GM21528 (cell line): ENCODE results near the gene HOXC11.
A peak's percentile ranks its signal among the peaks of the same experiment; 100 is the strongest.

Experiments
- ATAC-seq: cut with Tn5 transposase; IDR thresholded peaks from one replicate; pipeline ENCODE4 v1.9.1; 2021; ENCODE audit warnings: mild to moderate bottlenecking, moderate library complexity; ENCODE audit not compliant: unreplicated experiment, low FRiP score

Gene HOXC11

DNA sequence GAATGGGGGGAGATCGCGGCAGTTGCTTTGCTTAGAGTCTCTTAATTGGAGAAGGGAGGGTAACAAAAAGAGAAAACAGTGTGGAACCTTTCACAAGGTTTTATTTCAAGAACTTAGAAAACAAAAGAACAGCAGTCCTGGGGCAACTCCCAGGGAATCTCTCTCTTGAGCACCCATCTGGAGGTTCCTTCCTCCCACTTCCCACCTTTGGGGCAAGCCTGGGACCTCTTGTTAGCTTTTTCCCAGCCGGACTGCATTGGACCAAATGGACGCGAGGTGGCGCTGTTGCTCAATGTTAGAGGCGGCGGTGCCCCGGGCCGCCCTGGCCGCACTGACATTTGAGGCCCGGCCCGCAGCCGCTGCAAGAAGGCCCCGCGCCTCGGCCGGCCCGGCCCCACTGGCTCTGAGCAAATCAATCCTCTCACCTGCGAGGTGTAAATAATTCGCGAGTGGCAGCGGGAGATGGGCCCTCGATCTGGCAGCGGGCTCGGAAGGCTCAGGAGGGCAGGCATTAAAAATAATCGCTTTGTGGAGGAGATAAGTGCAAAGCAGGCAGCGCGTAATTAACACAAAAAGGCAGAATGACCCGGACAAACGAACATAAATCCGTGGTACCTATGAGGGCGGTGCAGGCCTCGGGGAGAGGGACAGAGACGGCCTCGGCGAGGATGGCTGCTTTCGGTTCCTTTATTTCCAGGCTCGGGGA, 33.1 kb downstream of the HOXC11 start:
- ATAC-seq: peak; percentile 53

DNA sequence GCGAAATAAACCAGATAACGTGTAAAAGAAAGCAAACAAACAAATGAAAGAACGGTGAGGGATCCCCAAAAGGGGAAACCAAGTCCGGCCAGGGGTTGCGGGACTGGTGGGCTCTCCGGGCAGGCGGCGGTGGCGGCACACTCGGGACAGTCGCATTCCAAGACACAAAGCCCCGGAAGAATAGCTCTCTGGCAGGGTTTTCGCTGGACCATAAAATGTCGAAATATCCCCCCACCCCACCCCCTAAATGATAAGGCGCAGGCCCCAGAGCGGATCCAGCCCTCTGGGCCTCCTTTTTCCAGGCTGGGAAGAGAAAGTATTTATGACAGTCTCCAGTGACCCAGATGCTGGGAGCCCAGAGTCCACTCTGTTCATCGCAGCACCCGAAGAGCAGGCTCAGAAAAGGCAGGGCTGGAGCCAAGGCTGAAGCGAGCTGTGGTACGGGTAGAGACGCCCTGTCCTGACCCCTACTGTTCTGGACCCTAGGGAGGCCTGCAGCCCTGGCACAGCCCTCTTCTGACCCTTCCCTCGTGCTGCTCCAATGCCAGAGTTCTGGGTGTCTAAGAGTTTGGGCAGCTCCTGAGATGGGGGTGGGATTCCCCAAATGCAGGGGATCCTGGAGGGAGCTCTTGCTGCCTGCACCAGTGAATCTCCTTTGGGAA, 33.8 kb downstream of the HOXC11 start:
- no peak for ATAC-seq

DNA sequence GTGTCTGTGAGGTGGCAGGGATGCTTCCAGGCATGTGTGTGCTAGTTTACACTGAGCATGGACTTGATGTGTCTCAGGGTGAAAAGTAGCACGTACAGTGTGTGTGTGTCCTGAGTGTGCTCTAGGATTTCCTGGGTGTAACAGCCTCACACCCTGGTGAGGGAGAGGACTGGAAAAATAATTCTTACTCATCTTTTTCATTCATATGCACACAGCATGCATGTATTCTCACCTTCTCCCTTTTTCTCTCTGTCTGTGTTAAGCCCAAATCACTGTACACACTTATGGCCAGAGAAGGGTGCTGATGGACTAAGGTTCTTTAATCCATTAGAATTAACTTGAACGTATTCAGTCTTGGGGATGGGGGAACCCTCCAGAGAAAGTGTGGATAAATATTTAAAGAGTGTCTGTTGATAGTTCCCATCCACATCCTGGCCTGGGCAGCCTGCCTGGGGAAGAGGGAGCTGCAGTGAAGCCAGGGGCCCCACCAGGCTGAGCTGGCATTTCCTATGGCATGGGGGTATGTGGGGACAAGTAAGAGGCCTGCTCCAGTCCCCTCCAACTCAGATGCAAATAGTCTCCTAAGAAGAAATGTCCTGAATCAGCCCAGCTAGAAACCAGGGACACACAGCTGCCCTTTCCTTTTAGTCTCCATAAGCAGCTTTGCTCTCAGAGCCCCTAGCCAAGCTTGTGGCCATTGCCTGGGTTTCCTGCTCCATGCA, 34.8 kb downstream of the HOXC11 start:
- no peak for ATAC-seq

DNA sequence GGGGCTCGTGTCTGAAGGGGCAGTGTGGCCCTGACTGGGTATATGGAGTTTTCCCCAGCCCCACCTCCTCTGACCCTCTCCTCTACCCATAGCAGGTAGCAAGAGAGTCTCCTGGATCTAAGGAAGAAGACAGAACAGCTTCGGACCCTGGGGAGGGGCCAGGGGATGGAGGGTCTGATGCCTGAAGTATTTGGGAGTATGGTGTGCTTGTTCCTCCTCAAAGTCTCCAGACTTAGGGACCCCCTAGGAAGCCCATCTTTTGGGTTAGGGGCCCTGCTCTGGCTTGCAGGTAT, 35.3 kb downstream of the HOXC11 start:
- ATAC-seq: no peak

DNA sequence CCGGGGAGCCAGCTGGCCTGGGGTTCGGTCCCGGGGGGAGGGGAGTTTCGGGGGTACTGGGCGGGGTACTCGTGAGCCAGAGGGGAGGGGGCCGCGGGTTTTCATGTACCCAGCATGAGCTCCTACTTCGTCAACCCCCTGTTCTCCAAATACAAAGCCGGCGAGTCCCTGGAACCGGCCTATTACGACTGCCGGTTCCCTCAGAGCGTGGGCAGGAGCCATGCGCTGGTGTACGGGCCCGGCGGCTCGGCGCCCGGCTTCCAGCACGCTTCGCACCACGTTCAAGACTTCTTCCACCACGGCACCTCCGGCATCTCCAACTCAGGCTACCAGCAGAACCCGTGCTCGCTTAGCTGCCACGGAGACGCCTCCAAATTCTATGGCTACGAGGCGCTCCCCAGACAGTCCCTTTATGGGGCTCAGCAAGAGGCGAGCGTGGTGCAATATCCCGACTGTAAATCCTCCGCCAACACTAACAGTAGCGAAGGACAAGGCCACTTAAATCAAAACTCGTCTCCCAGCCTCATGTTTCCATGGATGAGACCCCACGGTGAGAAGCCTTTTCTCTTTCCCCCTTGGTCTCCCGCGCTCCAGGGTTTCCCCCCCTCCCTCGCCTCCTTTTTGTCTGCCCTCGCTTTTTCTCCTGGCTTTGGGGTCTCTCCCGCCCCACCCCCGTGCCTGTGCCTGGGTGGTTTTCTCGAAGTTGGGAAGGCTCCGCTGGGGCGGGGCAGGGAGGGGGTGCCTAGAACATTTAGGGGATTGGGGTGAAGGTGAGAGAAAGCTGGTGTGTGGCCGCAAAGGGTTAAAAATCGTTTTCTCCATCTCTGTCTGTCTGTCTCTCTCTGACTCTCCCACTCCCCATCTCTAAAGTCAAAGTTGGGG, 36.5 kb downstream of the HOXC11 start:
- no peak for ATAC-seq

DNA sequence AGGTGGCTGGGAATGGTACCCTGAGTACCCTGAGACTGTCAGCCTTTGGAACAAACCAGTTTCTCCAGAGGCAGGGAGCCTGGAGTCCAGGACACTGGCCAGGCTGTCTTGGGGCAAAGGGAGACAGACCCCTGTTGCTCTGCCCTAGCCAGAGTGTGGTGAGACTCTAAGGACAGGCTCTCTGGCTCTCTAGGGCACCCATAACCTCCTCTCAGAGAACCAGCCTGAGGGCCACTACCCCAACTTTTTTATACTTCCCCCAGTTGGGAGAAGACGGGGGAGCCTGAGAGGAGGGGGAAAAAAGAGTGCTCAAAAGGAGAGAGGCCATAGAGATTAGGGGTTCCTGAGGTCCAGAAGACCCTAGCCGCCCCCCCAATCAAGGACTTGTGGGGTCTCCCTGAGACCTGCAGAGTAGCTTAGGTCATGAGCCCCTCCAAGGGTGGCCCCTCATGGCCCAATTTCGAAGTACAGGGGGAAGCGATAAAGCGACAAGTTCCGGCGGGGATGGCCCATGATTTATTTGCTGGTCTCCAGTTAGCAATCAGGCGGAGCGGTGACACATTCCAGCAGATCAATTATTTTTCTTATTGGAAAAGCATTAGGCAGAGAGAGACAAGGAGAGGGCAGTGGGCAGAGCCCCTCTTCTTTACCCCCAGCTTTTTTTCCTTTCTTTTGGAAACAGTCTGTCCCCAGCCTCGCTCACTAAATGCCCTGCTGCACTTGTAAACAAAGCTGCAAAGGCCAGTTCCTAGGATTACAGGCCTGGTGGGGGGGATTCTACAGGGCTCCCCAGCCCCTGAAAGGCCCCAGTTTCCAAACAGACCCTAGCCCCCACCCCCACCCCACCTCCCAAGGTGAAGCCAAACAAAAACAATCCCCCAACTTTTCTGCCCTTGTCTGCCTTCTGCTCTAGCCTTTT, 37.4 kb downstream of the HOXC11 start:
- no peak for ATAC-seq

DNA sequence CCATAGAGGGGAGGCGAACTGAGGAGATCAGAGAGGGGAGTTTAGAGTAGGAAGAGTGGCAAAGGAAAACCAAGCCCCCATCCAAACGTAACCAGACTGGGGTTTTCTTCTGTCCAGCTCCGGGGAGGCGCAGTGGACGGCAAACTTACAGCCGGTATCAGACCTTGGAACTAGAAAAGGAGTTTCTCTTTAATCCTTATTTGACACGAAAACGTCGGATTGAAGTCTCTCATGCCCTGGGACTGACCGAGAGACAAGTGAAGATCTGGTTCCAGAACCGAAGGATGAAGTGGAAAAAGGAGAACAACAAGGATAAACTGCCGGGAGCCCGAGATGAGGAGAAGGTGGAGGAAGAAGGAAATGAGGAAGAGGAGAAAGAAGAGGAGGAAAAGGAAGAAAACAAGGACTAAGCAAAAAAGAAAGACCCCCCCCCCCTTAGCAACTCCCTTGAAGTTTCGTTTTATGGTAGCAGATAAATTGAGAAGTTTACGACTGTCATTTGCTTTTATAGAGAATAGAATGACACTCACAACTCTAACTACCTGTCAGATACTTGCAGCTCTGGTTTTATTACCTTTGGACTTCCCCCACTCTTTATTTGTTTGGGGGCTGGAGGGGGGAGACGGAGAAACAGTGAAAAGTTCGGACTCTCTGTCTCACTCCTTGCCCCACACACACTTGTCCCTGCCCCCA, 38.2 kb downstream of the HOXC11 start:
- ATAC-seq: no peak

DNA sequence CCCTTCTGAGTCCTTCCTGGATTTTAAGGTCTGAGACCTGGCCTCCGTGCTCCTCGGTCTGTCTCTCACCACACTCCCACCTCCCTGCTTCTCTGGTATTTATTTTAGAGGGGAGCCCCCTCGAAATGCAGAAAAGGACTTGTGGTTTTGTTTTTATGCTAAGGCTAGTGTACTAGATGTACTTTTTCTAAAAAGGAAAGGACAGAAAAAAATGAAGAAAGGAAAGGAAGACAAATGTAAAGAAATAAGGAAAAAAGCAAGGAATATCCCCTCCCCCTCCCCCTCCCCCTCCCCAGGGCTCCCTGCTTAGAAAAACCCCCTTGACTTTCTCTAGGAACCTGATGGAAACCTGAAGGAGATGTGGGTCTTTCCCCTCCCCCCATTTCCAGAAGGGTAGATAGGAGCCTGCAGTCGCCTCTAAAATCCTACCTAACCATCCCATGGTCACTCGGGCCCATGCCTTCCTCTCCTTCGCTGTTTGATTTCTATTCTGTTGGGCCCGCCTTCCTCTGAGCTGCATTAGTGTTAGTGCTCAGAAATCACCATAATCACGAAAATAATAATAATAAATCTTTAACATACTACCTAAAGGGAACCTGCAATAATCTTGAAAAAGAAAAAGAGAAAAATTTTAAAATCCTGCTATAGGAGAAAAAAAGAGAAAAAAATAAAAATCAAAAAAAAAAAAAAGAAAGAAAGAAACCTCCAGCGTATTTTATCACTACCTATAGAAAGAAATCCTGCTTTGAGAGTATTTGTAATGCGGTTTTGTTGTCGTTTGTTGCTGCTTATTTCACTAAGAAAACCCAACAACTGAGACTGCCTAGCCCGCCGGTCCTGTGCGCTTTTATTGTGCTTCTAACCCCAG, 39.0 kb downstream of the HOXC11 start:
- ATAC-seq: no peak

DNA sequence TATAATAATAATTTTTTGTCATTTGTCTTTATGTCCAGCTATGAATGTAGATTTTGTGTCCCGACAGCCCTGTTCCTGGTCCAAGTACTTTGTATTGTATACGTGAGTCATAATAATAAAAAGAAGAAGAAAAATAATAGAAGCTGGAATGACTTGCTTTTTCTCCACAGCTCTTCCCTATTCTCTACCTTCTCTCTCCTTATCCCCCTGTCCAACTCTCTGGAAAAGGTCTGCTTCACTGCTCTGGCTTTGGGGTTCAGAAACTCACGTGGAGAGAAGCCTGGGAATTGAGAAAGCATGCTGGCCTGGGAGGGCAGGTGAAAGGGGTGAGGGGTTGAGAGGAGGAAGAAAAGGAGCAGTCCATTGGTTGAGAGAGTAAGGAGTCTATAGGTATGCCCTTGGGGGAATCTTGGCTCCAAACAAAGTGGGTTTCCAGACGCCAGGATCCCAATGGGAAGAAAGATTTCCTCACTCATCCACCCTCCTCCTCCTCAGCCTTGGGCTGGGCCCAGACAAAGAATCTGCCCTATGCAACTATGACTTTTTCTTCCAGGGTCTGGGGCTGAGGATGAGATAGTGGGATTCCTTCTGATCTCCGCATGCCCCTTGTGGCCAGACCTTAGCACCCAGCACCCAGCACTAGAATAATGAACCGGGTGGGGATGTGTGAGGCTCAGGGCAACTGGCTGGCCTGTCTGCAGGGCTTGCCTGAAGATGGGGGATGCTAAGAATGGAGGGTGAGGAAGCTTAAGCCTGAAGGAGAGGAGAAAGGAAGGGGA, 39.9 kb downstream of the HOXC11 start:
- no peak for ATAC-seq

DNA sequence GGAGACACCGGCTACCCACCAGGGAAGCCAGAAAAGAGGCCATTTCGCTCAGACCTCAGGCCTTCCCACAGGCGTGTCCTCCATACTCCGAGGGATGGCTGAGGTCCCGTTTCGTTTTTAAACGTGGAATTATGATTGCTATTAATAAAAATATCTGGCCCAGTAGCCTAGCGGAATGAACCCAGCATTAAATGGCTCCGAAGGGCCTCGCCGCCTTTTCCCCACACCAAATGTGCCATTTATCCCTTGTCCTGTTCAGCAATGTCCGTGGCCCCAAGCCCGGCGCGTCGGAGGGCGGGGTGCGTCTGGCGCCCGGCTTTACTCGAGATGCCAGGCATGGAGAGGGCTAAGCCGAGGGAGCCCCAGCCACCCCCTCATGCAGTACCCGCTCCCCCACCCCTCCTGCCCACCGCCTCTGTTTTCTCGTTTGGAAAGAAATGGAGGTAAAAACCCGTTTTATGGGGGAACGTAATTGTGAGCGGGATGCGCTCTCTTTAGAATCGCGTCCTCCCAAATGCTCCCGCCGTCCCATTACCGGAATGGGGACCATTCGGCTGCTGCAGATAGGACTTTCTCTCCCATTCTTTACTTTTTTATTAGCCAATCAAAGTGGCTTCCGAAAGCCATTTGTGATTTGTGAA, 41.6 kb downstream of the HOXC11 start:
- ATAC-seq: no peak

DNA sequence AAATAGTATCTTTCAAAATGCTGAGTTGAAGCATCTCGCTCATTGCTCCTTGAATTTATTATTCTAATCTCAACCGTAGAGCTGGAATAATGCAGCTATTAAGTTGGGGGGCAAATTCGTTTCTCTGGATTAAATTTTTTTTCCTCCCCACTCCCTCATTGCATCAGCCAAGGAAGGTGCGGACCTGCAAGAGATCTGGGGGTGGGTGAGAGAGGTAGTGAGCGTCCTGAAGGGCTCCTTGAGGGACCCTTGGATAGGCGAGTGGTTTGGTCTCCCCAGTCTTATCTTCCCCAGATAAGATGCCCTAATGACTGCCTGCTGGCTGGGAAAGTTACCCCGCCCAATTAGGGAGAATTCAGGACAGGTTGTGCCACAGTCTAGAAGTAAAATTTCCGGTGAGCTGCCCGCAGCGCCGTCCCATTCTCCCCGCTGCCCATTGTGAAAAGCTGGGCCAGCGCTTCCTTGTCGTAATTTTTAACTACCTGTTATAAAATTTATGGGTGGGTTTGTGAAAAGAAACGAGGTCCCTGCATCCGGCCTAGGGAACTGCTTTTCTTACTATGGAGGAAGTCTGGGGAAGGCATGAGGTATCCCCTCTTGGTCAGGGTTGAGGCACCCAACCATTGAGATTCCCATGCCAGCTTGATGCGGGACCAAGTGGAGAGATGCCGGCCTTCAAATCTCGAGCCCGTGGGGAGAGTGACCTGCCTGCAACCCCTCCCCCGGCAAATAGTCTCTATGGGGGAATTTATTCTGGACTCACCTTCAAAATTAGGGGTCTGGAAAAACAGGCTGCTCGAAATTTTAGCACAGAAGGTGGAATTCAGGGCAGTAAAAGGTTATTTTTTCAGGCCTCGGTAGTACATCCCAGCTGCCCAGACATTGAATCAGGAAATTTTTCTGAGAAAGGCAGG, 42.3 kb downstream of the HOXC11 start:
- no peak for ATAC-seq

DNA sequence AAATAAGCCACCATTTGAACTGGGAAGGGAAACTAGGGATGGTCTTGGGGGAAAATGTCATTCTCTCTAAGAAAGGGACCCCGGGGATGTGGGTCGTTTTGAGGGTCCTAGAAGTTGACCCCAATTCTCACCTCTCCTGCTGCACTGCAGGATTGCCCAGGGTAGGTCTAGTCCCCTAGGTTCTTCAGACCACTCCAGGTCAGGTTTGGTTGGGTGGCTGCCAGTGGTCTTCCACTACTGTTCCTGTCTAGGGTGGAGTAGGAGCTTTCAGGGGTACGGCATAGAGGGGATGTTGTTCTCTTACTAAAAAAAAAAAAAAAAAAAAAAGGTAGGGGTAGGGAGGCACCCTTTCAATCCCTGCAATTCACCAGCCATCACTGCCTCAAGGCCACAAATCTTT, 43.1 kb downstream of the HOXC11 start:
- ATAC-seq: no peak

DNA sequence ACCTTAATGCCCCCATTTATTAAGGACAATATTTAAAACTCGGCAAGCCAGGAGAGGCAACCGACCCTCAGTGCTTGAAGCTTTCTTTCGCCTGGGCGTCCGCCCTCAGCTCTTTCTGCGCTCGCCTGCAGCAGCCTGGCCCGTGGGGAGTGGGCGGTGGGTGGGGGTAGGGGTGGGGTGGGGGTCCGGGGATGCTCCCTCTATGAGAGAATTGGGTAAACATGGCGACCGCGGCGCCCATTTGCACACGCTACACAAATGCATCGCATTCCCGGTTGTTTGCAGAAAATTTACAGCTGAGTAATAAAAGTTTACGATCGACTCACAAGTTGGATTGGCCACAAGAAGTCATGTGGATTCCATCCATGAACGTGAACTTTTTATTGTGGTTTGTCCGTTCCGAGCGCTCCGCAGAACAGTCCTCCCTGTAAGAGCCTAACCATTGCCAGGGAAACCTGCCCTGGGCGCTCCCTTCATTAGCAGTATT, 43.6 kb downstream of the HOXC11 start:
- ATAC-seq: no peak

DNA sequence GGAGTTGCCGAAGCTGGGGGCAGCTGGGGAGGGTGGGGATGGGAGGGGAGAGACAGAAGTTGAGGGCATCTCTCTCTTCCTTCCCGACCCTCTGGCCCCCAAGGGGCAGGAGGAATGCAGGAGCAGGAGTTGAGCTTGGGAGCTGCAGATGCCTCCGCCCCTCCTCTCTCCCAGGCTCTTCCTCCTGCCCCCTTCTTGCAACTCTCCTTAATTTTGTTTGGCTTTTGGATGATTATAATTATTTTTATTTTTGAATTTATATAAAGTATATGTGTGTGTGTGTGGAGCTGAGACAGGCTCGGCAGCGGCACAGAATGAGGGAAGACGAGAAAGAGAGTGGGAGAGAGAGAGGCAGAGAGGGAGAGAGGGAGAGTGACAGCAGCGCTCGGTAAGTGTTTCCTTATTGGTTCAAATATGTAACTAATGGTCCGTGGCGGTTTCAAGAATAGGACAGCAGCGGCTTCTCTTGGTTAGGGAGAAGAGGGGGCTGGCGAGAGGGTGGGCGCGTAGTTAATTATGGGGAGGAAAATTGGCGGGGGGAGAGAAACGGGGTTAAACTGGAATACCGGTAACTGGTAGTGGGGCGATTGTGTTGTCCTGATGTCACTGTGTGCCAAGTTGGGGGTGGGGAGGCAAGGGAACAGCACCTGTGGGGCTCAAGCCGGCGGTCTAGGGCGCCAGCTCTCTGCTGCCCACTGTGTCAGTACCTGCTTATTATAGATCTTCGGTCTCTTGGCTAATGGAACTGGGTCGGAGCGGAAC, 44.3 kb downstream of the HOXC11 start:
- ATAC-seq: peak; percentile 37

DNA sequence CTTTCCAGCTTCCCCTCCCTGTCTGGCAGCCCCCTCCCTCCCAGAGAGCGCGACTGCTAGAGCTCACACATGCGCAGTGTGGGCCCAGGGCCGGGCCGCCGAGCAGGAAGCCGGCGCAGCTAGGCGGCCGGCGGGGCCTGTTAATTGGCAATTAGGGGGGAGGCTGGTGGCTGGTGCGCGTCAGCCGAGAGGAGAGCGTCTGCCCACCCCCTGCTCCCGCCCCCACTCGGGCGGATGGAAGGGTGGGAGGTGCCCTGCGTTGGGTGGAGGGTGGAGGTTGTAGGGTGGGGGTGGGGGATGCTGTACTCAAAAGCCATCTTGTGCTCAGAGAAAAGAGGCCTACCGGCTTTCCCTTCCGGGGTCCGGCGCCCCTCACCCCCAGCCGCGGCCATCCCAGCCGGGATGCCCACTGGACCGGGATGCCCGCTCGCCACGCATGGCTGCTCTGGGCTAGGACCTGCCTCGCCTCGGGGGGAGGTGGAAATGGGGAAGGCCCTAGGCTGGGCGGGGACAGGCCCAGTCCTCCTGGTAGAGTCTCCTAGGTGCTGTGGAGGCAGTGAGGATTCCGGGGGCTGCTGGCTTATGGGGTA, 45.0 kb downstream of the HOXC11 start:
- peak; percentile 79 for ATAC-seq
